NCI-H226 (cell line): Measurements from ENCODE around the gene MARCHF9.
A peak's percentile ranks its signal among the peaks of the same experiment; 100 is the strongest.
"Not testable (repeated sequence)": the region's sequence is repeated elsewhere in the genome, so short reads cannot be mapped to it uniquely, and the experiment has no call there.

Experiments used
- DNase-seq: peaks from one replicate; pipeline ENCODE4 v3.0.0-alpha.2; 2015

Gene MARCHF9, protein sequence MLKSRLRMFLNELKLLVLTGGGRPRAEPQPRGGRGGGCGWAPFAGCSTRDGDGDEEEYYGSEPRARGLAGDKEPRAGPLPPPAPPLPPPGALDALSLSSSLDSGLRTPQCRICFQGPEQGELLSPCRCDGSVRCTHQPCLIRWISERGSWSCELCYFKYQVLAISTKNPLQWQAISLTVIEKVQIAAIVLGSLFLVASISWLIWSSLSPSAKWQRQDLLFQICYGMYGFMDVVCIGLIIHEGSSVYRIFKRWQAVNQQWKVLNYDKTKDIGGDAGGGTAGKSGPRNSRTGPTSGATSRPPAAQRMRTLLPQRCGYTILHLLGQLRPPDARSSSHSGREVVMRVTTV

DNA sequence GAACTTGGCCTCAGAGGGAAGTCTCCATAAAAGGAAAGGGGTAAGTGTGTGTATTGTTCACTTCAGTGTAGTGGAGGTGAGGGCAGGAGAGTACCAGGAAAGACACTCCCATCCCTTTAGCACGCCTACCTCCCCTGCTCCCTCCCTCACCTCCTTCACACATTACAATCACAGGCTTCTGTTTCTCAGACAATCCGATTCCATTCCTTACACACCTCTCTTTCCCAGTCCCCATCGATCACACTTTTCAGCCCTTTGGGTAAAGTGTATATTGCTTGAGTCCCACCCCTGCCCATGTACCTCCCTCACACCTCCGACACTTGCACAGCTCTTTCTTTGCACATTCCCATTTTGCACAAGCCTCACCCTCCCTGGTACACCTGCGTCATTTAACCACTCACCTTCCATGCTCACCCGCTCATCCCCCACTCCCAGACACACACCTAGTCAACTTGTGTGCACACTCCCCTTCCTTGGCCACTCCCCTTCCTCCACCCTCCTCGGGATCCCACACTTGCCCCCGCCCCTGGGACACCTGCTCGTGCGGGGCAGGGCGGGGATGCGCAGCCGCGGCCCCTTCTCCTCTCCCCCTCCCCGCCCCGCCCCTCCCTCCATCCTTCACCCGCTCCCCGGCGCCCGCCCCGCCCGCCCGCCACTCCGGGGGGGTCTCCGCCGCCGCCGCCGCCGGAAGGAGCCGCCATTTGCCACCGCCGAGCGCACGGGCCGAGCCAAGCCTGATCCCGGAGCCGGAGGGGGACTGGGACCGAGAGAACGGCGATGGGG lies at the start of gene MARCHF9:
MARCHF9 (plus strand) TSS at position 693 of the 783 bp plus-strand sequence. CDS start 426 bp downstream, outside the sequence.
- peak; percentile 49 for DNase-seq

DNA sequence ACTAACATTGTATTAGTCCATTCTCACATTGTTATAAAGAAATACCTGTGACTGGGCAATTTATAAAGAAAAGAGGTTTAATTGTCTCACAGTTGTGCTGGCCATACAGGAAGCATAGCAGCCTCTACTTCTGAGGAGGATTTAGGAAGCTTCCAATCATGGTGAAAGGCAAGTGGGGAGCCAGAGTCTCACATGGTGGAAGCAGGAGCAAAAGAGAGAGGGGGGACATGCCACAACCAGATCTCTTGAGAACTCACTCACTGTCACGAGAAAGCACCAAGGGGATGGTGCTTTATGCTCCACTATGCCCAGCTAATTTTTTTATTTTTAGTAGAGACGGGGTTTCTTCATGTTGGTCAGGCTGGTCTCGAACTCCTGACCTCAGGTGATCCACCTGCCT lies 47.7 kb upstream of the MARCHF9 start:
- DNase-seq, result no peak

DNA sequence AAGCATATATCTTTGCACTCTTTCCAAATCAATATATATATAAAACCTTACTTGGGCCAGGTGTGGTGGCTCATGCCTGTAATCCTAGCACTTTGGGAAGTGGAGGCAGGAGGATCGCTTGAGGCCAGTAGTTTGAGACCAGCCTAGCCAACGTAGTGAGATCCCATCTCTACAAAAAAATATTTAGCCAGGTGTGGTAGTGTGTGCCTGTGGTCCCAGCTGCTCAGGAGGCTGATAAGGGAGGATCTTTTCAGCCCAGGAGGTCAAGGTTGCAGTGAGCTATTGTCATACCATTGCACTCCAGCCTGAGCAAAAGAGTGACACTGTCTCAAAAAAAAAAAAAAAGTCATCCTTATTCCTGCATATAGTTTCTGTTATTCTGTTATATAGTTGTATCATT lies 46.6 kb upstream of the MARCHF9 start:
- DNase-seq, result no peak

DNA sequence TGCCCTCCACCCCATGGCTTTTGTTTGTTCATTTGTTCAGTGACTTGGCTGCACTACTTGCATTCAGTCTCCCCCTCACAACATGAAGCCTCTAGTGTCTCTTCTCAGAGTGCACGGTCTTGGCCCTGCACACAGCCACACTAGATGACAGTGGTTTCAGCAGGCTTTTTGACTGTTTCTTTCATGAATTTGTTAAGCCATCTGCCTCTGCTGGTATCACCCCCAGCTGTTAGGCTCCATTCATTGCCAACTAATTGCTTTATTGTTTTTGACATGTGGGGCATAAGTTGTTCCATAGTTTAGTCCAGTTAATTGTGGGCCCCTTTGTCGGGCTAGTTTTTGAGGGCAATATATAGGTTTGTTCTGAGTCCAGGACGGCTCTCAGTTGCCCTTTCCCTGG lies 42.2 kb upstream of the MARCHF9 start:
- DNase-seq, result no peak

DNA sequence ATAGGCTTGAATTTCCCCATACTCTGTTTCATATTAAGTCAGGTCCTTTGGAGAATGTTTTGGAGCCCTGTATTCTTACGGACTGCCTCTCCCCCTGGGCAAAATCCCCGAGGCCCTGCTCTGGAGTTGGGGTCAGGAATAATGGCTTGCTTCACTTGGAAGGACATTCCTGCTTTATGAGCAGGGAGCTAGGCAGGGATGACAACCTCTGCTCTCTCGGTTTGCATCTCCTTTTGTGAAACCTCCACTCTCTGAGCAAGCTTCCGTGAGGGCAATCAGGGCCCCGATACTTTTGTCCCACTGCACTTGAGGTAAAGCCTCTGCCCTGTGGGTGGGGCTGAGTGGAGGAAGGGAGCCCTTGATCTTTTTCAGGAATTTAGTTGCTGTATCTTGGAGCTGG lies 41.7 kb upstream of the MARCHF9 start:
- DNase-seq, result no peak

DNA sequence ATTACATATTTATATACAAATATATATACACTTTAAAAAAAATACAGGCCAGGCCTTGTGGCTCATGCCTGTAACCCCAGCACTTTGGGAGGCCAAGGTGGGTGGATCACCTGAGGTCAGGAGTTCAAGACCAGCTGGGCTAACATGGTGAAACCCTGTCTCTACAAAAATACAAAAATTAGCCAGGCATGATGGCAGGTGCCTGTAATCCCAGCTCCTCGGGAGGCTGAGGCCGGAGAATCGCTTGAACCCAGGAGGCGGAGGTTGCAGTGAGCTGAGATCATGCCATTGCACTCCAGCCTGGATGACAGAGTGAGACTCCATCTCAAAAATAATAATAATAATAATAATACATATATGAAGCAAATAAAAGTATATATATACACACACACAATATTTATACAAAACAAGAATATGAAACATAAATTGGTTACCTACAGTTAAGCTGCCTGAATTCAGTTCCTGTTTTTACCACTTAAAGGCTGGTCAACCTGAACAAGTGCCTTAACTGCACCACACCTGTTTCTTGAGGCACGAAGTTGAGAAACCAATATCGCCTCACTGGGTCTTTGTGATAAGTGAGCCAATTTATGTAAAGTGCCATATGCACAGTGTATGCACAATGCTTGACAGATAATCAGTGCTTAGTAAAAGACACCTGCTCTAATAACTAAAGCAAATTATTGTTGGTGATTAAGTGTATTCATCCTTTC lies 39.7 kb upstream of the MARCHF9 start:
- DNase-seq, result not testable (repeated sequence)

DNA sequence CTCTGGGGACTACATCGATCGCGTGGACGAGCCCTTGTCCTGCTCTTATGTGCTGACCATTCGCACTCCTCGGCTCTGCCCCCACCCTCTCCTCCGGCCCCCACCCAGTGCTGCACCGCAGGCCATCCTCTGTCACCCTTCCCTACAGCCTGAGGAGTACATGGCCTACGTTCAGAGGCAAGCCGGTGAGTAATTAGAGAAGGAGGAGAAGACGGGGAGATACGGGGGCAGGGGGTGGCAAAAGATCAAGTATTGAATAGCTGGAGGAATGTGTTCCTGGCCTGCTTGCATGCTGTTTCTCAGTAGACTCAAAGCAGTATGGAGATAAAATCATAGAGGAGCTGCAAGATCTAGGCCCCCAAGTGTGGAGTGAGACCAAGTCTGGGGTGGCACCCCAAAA lies 39.1 kb upstream of the MARCHF9 start:
- DNase-seq, result no peak

DNA sequence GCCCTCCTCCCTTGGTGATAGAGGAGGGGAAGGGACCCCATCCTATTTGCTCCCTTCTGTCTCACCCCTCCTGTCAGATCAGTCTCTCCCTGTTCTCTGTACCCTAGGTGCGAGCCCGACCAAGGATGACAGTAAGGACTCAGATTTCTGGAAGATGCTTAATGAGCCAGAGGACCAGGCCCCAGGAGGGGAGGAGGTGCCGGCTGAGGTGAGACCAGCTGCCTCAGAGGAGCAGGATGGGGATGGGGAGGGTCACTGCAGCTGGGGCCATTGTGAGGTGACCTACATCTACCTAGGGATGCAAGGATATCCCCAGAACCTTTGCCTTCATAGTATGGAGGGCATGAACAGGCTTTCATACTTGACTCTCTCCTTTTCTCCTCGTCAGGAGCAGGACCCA lies 38.6 kb upstream of the MARCHF9 start:
- DNase-seq, result no peak

DNA sequence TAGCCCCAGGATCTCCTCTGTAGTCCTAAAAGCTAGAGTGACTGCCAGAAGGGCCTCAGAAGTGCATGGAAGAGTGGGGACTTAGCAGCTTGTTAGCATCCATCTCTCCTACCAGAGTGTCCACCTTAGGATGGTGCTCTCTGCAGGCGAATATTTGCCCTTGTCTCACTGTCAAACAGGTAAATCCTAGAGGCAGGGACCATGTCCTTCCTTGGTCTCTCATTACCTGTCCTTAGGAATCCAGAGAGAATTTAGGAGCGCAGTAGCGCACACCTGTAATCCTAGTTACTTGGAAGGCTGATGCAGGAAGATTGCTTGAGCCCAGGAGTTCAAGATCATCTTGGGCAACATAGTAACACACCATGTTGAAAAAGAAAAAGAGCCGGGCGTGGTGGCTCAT lies 37.8 kb upstream of the MARCHF9 start:
- no peak for DNase-seq

DNA sequence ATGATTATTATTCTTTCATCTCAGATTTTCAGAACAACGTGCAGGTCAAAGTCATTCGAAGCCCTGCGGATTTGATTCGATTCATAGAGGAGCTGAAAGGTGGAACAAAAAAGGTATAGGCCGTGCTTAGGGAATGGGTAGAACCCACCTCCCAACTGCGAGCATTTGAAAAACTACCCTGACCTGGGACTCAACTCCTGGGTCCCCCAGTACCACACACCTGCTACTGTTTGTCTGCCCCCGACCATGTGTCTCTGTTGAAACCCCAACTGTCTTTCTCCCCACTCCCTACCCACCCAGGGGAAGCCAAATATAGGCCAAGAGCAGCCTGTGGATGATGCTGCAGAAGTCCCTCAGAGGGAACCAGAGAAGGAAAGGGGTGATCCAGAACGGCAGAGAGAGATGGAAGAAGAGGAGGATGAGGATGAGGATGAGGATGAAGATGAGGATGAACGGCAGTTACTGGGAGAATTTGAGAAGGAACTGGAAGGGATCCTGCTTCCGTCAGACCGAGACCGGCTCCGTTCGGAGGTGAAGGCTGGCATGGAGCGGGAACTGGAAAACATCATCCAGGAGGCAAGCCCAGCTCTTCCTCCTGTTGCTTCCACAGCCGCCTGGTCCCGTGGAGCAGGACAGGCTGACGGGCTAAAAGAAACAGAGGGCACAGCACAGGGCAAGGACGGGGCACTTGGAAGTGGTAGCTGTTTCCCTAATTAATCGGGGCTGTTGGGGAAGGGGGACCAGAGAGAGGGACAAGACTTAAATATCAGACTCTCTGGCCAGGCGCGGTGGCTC lies 36.9 kb upstream of the MARCHF9 start:
- no peak for DNase-seq

DNA sequence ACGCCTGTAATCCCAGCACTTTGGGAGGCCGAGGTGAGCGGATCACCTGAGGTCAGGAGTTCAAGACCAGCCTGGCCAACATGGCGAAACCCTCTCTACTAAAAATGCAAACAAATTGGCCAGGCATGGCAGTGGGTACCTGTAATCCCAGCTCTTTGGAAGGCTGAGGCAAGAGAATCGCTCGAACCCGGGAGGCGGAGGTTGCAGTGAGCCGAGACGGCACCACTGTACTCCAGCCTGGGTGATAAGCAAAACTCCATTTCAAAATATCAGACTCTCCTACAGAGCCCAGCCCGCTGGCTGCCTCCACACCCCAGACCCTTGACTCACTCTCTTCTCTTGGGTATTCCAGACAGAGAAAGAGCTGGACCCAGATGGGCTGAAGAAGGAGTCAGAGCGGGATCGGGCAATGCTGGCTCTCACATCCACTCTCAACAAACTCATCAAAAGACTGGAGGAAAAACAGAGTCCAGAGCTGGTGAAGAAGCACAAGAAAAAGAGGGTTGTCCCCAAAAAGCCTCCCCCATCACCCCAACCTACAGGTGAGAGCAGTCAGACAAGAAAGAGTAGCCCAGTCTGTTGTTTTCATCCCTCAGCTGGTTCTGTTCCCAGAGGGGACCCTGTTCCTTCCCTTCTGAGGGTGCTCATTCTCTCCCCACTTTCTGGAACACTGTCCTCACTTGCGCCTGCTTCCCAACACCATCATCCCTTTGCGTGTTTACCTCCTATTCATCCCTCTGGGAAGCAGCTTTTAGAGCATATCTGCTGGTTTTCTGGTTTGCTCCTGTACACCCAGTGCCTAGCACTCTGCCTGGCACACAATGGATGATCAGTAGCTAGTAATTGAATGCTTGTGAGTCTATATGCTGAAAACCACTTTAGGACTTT lies 36.0 kb upstream of the MARCHF9 start:
- no peak for DNase-seq

DNA sequence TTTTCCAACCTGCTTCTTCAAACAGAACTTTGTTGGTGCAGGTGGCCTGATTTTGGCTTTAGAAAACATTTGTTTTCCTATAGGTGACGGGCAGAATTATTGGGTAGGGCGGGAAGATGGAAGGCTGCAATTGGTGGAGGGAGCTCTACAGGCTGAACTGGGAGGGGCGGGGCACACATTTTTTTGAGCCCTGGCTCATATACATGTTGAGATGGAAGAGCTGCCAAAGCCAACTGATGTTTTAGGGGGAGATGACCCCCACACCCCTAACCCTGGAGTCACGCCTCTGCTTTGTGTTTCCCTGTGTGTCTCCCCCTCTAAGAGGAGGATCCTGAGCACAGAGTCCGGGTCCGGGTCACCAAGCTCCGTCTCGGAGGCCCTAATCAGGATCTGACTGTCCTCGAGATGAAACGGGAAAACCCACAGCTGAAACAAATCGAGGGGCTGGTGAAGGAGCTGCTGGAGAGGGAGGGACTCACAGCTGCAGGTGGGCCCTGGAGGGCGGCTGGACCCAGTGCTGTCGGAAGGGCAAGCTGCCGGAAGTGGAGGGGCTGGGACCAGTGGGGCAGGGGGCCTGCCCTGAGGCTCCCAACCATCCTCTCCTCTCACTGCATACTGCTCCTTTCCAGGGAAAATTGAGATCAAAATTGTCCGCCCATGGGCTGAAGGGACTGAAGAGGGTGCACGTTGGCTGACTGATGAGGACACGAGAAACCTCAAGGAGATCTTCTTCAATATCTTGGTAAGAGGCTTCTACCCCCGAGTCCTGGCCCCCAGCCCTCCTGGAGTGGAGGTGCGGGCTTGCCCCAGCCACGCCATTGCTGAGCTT lies 34.9 kb upstream of the MARCHF9 start:
- no peak for DNase-seq

DNA sequence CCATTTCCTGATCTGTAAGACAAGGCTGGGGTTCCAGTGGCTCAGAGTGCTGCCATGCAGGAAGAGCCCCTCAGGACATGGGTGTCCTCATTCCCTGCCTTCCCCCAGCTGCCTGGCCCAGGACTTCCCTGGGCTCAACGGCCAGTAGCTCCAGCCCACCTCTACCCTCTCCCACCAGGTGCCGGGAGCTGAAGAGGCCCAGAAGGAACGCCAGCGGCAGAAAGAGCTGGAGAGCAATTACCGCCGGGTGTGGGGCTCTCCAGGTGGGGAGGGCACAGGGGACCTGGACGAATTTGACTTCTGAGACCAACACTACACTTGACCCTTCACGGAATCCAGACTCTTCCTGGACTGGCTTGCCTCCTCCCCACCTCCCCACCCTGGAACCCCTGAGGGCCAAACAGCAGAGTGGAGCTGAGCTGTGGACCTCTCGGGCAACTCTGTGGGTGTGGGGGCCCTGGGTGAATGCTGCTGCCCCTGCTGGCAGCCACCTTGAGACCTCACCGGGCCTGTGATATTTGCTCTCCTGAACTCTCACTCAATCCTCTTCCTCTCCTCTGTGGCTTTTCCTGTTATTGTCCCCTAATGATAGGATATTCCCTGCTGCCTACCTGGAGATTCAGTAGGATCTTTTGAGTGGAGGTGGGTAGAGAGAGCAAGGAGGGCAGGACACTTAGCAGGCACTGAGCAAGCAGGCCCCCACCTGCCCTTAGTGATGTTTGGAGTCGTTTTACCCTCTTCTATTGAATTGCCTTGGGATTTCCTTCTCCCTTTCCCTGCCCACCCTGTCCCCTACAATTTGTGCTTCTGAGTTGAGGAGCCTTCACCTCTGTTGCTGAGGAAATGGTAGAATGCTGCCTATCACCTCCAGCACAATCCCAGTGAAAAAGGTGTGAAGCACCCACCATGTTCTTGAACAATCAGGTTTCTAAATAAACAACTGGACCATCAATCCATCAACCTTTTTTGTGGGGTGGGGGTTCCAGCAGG lies 34.0 kb upstream of the MARCHF9 start:
- DNase-seq, result no peak

DNA sequence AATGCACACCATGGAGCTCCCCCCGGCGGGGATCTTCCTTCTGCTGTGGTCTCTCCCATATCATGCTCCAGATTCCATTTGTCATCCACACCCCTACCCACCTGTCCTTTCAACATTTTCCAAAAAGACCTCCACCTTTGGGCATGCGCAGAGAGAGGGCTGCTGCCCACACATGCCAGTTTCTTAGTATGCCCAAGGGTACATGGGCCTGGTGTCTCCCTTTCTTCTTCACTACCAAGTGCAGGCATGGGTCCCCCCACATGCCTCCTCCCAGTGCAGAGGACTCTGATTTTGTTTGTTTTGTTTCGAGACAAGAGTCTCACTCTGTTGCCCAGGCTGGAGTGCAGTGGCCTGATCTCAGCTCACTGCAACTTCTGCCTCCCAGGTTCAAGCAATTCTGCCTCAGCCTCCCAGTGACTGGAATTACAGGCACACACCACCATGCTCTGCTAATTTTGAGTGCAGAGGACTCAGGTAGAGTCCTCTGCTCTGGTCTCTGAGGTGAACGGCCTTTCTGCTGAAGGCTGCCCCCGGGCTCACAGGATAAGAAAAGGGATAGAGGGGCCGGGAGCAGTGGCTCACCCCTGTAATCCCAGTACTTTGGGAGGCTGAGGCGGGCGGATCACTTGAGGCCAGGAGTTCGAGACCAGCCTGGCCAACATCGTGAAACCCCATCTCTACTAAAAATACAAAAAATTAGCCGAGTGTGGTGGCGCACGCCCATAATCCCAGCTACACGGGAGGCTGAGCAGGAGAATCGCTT lies 32.9 kb upstream of the MARCHF9 start:
- DNase-seq, result not testable (repeated sequence)

DNA sequence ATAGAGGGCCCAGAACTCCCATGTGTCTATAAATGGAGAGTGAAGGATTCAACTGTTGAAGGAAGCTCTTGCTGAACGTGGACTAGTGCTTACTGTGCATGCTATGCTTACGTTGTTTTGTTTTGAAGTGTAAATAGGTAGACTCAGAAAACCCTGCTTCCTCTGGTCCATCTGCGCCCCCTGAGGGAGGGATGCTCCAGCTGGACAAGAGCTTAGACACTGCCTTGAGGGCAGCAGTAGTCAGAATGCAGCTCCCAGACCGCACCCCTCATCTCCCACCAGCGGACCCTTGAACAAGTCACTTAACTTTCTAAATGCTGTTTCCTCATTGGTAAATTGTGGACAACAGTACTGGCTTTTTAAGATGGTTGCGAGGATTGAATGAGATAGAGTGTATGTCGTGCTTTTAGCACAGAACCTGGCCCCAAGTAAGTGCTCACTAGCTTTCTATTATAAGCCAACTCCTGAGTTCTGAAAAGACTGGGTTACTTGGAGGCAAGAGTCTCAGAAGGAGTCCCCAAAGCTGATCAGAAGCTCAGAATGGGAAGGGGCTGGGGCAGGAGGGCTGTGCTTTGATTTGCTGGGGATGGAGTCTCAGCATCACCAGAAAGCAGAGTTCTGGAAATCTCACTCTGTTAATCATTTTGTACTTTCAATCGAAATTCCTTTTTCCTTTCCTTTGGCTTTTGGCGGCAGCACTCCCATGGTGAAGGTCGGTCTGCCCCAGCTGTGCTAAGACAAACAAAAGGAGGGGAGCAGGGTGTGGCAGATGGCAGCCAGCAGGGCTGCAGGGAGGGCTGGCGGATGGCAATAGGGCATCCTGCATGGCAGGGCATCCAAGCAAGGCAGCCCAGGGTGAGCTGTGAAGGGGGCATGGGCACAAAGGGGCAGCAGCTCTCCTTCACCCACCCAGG lies 31.9 kb upstream of the MARCHF9 start:
- no peak for DNase-seq

DNA sequence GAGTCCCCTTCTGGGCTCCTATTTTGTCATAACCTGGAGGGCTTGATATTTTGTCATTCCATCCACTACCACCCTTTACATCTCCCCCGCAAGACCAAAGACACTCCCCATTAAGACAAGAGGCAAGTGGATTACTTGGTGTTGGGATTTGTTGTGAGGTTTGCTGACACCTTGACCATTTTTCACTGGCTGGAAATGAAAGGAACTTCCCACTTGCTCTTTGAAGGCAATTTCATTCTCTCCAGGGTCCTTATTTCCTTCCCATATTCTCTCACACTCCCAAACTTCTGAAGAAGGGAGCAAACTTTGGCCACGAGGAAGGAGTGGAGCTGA lies 31.3 kb upstream of the MARCHF9 start:
- no peak for DNase-seq

DNA sequence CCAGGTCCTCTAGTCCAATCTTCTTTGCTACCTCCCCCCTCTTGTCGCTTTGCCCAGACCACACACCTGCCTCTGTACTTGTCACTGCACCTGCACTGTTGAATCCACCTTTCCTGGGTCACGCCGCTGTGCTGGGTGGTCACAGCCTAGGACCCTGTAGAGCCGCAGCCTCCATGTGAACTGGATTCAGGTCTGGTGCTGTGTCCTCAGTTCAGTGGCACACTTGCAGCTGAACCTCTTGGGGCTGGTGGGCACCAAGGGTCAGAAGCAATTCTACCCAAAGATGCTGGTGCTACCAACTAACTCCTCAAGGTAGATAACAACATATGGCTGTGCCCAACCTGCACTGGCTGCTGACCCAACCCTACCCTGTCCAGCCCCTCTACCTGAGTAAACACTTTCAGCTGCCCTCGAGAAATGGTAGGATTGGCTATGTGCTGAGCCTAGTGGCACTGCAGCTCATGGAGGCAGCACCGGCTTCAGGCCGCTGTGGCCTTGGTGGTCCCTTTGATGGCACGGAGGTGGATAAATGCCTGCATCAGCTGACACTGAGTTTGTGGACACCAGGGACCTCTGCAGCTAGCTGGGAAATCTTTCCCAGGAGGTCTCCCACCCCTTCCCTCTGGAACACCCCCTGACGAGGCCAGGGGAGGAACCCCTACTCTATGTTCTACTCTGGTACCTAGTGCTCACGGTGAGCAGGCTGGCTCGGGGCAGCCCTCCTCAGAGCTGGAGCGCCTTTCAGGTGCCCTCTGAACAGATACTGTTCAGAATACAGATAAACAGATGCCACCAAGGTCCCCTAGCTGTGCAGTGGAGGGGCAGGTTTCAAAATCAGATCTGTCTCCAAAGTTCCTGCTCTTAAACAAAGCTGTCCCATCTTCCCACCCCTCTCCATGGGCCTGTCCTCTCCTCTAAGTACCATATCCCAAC lies 30.6 kb upstream of the MARCHF9 start:
- DNase-seq, result no peak
